GM20000 (cell line): ENCODE data around the gene PIGH.
"Not testable (repeated sequence)": the region's sequence is repeated elsewhere in the genome, so short reads cannot be mapped to it uniquely, and the experiment has no call there.

Experiments
- DNase-seq: peaks from one replicate; pipeline ENCODE4 v3.0.0; 2012; ENCODE audit warnings: low spot score
- CTCF ChIP-seq: IDR thresholded peaks from 2 replicates; pipeline ENCODE4 v1.5.1; 2012; ENCODE audit warnings: mild to moderate bottlenecking, control low read depth; ENCODE audit errors: extremely low read depth, missing control alignments

The PIGH gene

GRCh38 chr14:67602995-67603545, 3.0 kb upstream of the PIGH start:
- DNase-seq = no peak
- TF ChIP-seq CTCF = no peak

- TF ChIP-seq CTCF = no peak
- DNase-seq = no peak
Measured at GRCh38 chr14:67602076-67602475, 2.0 kb upstream of the PIGH start.

- not testable (repeated sequence) for DNase-seq
Measured at GRCh38 chr14:67600562-67600974, 500 bp upstream of the PIGH start.

GRCh38 chr14:67595392-67595791, 4.7 kb downstream of the PIGH start:
- DNase-seq = no peak
- no peak for TF ChIP-seq CTCF

- not testable (repeated sequence) for DNase-seq
Measured at GRCh38 chr14:67593650-67594049, 6.4 kb downstream of the PIGH start.

- DNase-seq = no peak
- no peak for TF ChIP-seq CTCF
Measured at GRCh38 chr14:67589204-67589770, 10.8 kb downstream of the PIGH start.

GRCh38 chr14:67586369-67586768, 13.7 kb downstream of the PIGH start:
- no peak for TF ChIP-seq CTCF
- no peak for DNase-seq

GRCh38 chr14:67584978-67585377, 15.1 kb downstream of the PIGH start:
- no peak for DNase-seq
- TF ChIP-seq CTCF = no peak
